HEK293 (cell line): ENCODE measurements around the gene MRPS5.

Experiments
- CTCF ChIA-PET: fragments of 350-600 bp; formaldehyde crosslinking; extraction: SDS; loops from one replicate; lab custom pipeline; 2021; ENCODE audit warnings: antibody characterized with exemption; lab: Yijun Ruan, JAX
- POLR2A ChIA-PET: fragments of 300-600 bp; formaldehyde crosslinking; extraction: SDS; loops from one replicate; lab custom pipeline; 2020; ENCODE audit warnings: antibody characterized with exemption, inconsistent platforms; lab: Yijun Ruan, JAX
- H3K27ac ChIP-seq: fragments of 200-500 bp; sonication (Bioruptor generic); 2 replicates; pipeline ENCODE4 v1.5.1; 2014; ENCODE audit warnings: low read depth, low read length, control low read depth, inconsistent platforms; ENCODE audit errors: extremely low read depth
- H3K36me3 ChIP-seq, 2 experiments: fragments of 200-500 bp in 1 of 2; sonication (Bioruptor generic) in 1 of 2; 1 replicate in 1 of 2; 2 replicates in 1 of 2; pipeline ENCODE4 v1.5.1; 2014 to 2017; ENCODE audit warnings: inconsistent platforms in 2 of 2, low read length in 2 of 2; ENCODE audit not compliant: control insufficient read depth in 2 of 2, insufficient read depth in 1 of 2
- H3K4me1 ChIP-seq: fragments of 200-500 bp; sonication (Bioruptor generic); 2 replicates; pipeline ENCODE4 v1.5.1; 2014; ENCODE audit warnings: mild to moderate bottlenecking, low read length, inconsistent platforms; ENCODE audit not compliant: control insufficient read depth, insufficient read depth
- H3K4me3 ChIP-seq: 2 replicates; pipeline ENCODE4 v1.5.1; 2011; ENCODE audit warnings: low read depth, mild to moderate bottlenecking, control low read depth, low read length, moderate library complexity
- H3K9me3 ChIP-seq: fragments of 200-500 bp; sonication (Bioruptor generic); 2 replicates; pipeline ENCODE4 v1.5.1; 2014; ENCODE audit warnings: low read depth, low read length, inconsistent platforms; ENCODE audit not compliant: control insufficient read depth, insufficient read depth
- AEBP2 ChIP-seq: fragments of 450-650 bp; formaldehyde crosslinking; IDR thresholded peaks from 2 replicates; pipeline ENCODE4 v1.5.1; 2016; ENCODE audit warnings: missing biosample characterization, missing genetic modification characterization, borderline replicate concordance
- BCL11A ChIP-seq: fragments of 450-650 bp; formaldehyde crosslinking; IDR thresholded peaks from 2 replicates; pipeline ENCODE4 v1.5.1; 2016; ENCODE audit warnings: low read depth, missing biosample characterization, missing genetic modification characterization
- GLIS1 ChIP-seq: fragments of 450-650 bp; formaldehyde crosslinking; IDR thresholded peaks from 2 replicates; pipeline ENCODE4 v1.5.1; 2016; ENCODE audit warnings: missing biosample characterization, missing genetic modification characterization
- HOXD13 ChIP-seq: sonication (generic); formaldehyde crosslinking; IDR thresholded peaks from 2 replicates; pipeline ENCODE4 v1.8.0; 2022; ENCODE audit warnings: missing genetic modification reagents, borderline replicate concordance
- OVOL3 ChIP-seq: fragments of 450-650 bp; formaldehyde crosslinking; IDR thresholded peaks from 2 replicates; pipeline ENCODE4 v1.5.1; 2016; ENCODE audit warnings: missing biosample characterization, missing genetic modification characterization
- PRDM1 ChIP-seq: fragments of 450-650 bp; formaldehyde crosslinking; IDR thresholded peaks from 2 replicates; pipeline ENCODE4; 2016; ENCODE audit warnings: missing biosample characterization, missing genetic modification characterization
- REPIN1 ChIP-seq: fragments of 450-650 bp; formaldehyde crosslinking; IDR thresholded peaks from 2 replicates; pipeline ENCODE4 v1.5.1; 2017; ENCODE audit warnings: missing biosample characterization, missing genetic modification characterization, low read depth
- SCRT1 ChIP-seq: fragments of 450-650 bp; formaldehyde crosslinking; IDR thresholded peaks from 2 replicates; pipeline ENCODE4 v1.5.1; 2016; ENCODE audit warnings: missing biosample characterization, missing genetic modification characterization, borderline replicate concordance
- ZBTB20 ChIP-seq: fragments of 450-650 bp; formaldehyde crosslinking; IDR thresholded peaks from 2 replicates; pipeline ENCODE4 v1.5.1; 2016; ENCODE audit warnings: missing biosample characterization, missing genetic modification characterization
- ZEB2 ChIP-seq: fragments of 450-650 bp; formaldehyde crosslinking; IDR thresholded peaks from 2 replicates; pipeline ENCODE4 v1.5.1; 2016; ENCODE audit warnings: missing biosample characterization, missing genetic modification characterization
- ZNF146 ChIP-seq: fragments of 450-650 bp; formaldehyde crosslinking; IDR thresholded peaks from 2 replicates; pipeline ENCODE4 v1.5.1; 2016; ENCODE audit warnings: missing biosample characterization, missing genetic modification characterization
- ZNF157 ChIP-seq: fragments of 450-650 bp; formaldehyde crosslinking; IDR thresholded peaks from 2 replicates; pipeline ENCODE4 v1.5.1; 2016; ENCODE audit warnings: missing biosample characterization, missing genetic modification characterization
- ZNF416 ChIP-seq: fragments of 450-650 bp; formaldehyde crosslinking; IDR thresholded peaks from 2 replicates; pipeline ENCODE4 v1.5.1; 2016; ENCODE audit warnings: missing biosample characterization, missing genetic modification characterization
- ZNF473 ChIP-seq: fragments of 450-650 bp; formaldehyde crosslinking; IDR thresholded peaks from 2 replicates; pipeline ENCODE4 v1.5.1; 2017; ENCODE audit warnings: missing biosample characterization, missing genetic modification characterization
- ZNF501 ChIP-seq: fragments of 450-650 bp; formaldehyde crosslinking; IDR thresholded peaks from 2 replicates; pipeline ENCODE4 v1.5.1; 2016; ENCODE audit warnings: missing biosample characterization, missing genetic modification characterization
- ZNF561 ChIP-seq: fragments of 450-650 bp; IDR thresholded peaks from 2 replicates; pipeline ENCODE4 v1.5.1; 2018; ENCODE audit warnings: missing biosample characterization, missing genetic modification characterization, borderline replicate concordance
- ZNF639 ChIP-seq: fragments of 450-650 bp; formaldehyde crosslinking; IDR thresholded peaks from 2 replicates; pipeline ENCODE4 v1.5.1; 2016; ENCODE audit warnings: missing biosample characterization, missing genetic modification characterization
- ZNF664 ChIP-seq: fragments of 450-650 bp; formaldehyde crosslinking; IDR thresholded peaks from 2 replicates; pipeline ENCODE4 v1.5.1; 2016; ENCODE audit warnings: missing biosample characterization, missing genetic modification characterization
- ZNF692 ChIP-seq: fragments of 450-650 bp; formaldehyde crosslinking; IDR thresholded peaks from 2 replicates; pipeline ENCODE4 v1.5.1; 2016; ENCODE audit warnings: missing biosample characterization, missing genetic modification characterization
- ZNF701 ChIP-seq: fragments of 450-650 bp; formaldehyde crosslinking; IDR thresholded peaks from 2 replicates; pipeline ENCODE4 v1.5.1; 2016; ENCODE audit warnings: missing biosample characterization, missing genetic modification characterization
- ZNF704 ChIP-seq: fragments of 450-650 bp; formaldehyde crosslinking; IDR thresholded peaks from 2 replicates; pipeline ENCODE4 v1.5.1; 2016; ENCODE audit warnings: missing biosample characterization, missing genetic modification characterization
- ZNF76 ChIP-seq: fragments of 450-650 bp; formaldehyde crosslinking; IDR thresholded peaks from 2 replicates; pipeline ENCODE4; 2016; ENCODE audit warnings: low read depth, missing biosample characterization, missing genetic modification characterization, borderline replicate concordance
- TF ChIP-seq, protein P1 (sequence below): fragments of 450-650 bp; formaldehyde crosslinking; IDR thresholded peaks from 2 replicates; pipeline ENCODE4 v1.5.1; 2016; ENCODE audit warnings: missing biosample characterization, missing genetic modification characterization
- TF ChIP-seq, protein P2 (sequence below): fragments of 450-650 bp; formaldehyde crosslinking; conservative IDR thresholded peaks from 2 replicates; pipeline ENCODE4 v1.5.1; 2016; ENCODE audit warnings: low read depth, missing biosample characterization, missing genetic modification characterization

The MRPS5 gene

GRCh38 chr2:95086017-95086416 lies 35.6 kb downstream of the MRPS5 start:
- H3K27ac ChIP-seq: no peak overlapping the region
- TF ChIP-seq ZNF639 (tag by site-specific recombination): no peak
- TF ChIP-seq ZNF473 (tag by site-specific recombination): no peak
- TF ChIP-seq OVOL3 (tag by site-specific recombination): no peak
- no peak for TF ChIP-seq ZNF704 (tag by site-specific recombination)
- TF ChIP-seq AEBP2 (tag by site-specific recombination): no peak
- H3K4me1 ChIP-seq: no peaks in the 10 kb centered on the region
- no peaks in the 10 kb centered on the region for H3K9me3 ChIP-seq
- H3K4me3 ChIP-seq: no peak overlapping the region
- peaks cover 21 to 51% of the 10 kb centered on the region in 2 experiments; a peak in 2 of 3 replicates for H3K36me3 ChIP-seq
- ChIA-PET POLR2A (no interaction called here), CTCF (no interaction called here)

GRCh38 chr2:95082477-95082876 lies 39.1 kb downstream of the MRPS5 start:
- POLR2A ChIA-PET: interaction anchor here (1.6 kb wide), 1 partner anchor 39 kb away, joined by 4 read pairs; the partner anchor contains the start of gene MRPS5
- no peak overlapping the region for H3K4me3 ChIP-seq
- no peak overlapping the region for H3K27ac ChIP-seq
- H3K9me3 ChIP-seq: no peaks in the 10 kb centered on the region
- H3K4me1 ChIP-seq: no peaks in the 10 kb centered on the region
- H3K36me3 ChIP-seq: peaks cover 13 to 26% of the 10 kb centered on the region in 2 experiments; a peak in 2 of 3 replicates
- CTCF ChIA-PET: interaction anchor here (0.5 to 1.9 kb wide), 2 partner anchors 20 to 33 kb away, joined by 4 to 6 read pairs; no protein-coding TSS in a partner anchor
- no peak for TF ChIP-seq GLIS1 (tag by site-specific recombination)
- no peak for TF ChIP-seq ZNF692
- no peak for TF ChIP-seq ZNF664 (tag by site-specific recombination)
- no peak for TF ChIP-seq ZNF76 (tag by site-specific recombination)
- TF ChIP-seq ZEB2 (tag by site-specific recombination): no peak
- no peak for TF ChIP-seq ZNF561
- TF ChIP-seq ZNF501 (tag by site-specific recombination): no peak
- no peak for TF ChIP-seq REPIN1 (tag by site-specific recombination)
- TF ChIP-seq ZNF146 (tag by site-specific recombination): no peak
- no peak for TF ChIP-seq BCL11A
- no peak for TF ChIP-seq ZBTB20
- no peak for TF ChIP-seq ZNF157 (tag by site-specific recombination)
- TF ChIP-seq ZNF701 (tag by site-specific recombination): no peak
- TF ChIP-seq PRDM1 (tag by site-specific recombination): no peak
- no peak for TF ChIP-seq ZNF416 (tag by site-specific recombination)
- TF ChIP-seq, protein P1, sequence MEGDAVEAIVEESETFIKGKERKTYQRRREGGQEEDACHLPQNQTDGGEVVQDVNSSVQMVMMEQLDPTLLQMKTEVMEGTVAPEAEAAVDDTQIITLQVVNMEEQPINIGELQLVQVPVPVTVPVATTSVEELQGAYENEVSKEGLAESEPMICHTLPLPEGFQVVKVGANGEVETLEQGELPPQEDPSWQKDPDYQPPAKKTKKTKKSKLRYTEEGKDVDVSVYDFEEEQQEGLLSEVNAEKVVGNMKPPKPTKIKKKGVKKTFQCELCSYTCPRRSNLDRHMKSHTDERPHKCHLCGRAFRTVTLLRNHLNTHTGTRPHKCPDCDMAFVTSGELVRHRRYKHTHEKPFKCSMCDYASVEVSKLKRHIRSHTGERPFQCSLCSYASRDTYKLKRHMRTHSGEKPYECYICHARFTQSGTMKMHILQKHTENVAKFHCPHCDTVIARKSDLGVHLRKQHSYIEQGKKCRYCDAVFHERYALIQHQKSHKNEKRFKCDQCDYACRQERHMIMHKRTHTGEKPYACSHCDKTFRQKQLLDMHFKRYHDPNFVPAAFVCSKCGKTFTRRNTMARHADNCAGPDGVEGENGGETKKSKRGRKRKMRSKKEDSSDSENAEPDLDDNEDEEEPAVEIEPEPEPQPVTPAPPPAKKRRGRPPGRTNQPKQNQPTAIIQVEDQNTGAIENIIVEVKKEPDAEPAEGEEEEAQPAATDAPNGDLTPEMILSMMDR (tag by site-specific recombination): no peak
- no peak for TF ChIP-seq SCRT1 (tag by site-specific recombination)
- no peak for TF ChIP-seq HOXD13 (CRISPR knock-in tag)
- TF ChIP-seq, protein P2, sequence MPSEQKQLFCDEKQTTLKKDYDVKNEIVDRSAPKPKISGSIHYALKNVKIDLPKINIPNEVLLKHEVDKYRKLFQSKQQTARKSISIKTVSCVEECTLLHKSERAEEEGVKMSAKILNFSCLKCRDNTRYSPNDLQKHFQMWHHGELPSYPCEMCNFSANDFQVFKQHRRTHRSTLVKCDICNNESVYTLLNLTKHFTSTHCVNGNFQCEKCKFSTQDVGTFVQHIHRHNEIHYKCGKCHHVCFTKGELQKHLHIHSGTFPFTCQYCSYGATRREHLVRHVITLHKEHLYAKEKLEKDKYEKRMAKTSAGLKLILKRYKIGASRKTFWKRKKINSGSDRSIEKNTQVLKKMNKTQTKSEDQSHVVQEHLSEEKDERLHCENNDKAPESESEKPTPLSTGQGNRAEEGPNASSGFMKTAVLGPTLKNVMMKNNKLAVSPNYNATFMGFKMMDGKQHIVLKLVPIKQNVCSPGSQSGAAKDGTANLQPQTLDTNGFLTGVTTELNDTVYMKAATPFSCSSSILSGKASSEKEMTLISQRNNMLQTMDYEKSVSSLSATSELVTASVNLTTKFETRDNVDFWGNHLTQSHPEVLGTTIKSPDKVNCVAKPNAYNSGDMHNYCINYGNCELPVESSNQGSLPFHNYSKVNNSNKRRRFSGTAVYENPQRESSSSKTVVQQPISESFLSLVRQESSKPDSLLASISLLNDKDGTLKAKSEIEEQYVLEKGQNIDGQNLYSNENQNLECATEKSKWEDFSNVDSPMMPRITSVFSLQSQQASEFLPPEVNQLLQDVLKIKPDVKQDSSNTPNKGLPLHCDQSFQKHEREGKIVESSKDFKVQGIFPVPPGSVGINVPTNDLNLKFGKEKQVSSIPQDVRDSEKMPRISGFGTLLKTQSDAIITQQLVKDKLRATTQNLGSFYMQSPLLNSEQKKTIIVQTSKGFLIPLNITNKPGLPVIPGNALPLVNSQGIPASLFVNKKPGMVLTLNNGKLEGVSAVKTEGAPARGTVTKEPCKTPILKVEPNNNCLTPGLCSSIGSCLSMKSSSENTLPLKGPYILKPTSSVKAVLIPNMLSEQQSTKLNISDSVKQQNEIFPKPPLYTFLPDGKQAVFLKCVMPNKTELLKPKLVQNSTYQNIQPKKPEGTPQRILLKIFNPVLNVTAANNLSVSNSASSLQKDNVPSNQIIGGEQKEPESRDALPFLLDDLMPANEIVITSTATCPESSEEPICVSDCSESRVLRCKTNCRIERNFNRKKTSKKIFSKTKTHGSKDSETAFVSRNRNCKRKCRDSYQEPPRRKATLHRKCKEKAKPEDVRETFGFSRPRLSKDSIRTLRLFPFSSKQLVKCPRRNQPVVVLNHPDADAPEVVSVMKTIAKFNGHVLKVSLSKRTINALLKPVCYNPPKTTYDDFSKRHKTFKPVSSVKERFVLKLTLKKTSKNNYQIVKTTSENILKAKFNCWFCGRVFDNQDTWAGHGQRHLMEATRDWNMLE (tag by site-specific recombination): no peak
